Activated naive CD8-positive, alpha-beta T cell treated with anti-CD3 and anti-CD28 coated beads, Interleukin-2, amount 50 U/mL, for 24 hours (primary cell): ENCODE data around the gene MBNL2.

Source experiments
- ATAC-seq: fragments of 150-1000 bp; cut with Tn5 transposase; one replicate; pipeline ENCODE4 v1.10.0; 2021
- DNase-seq: peaks from one replicate; pipeline ENCODE4 v3.0.0; 2021
- H3K27ac Mint-ChIP-seq: one replicate; pipeline ENCODE4 v1.8.0; 2021; ENCODE audit warnings: mild to moderate bottlenecking, mixed read lengths
- H3K27me3 Mint-ChIP-seq: one replicate; pipeline ENCODE4 v1.8.0; 2021; ENCODE audit warnings: mixed read lengths
- H3K36me3 Mint-ChIP-seq: one replicate; pipeline ENCODE4 v1.8.0; 2021; ENCODE audit warnings: low read depth, mixed read lengths
- H3K4me1 Mint-ChIP-seq: one replicate; pipeline ENCODE4 v1.8.0; 2021; ENCODE audit warnings: mixed read lengths
- H3K4me3 Mint-ChIP-seq: one replicate; pipeline ENCODE4 v1.8.0; 2021; ENCODE audit warnings: mild to moderate bottlenecking, moderate library complexity, mixed read lengths
- H3K9me3 Mint-ChIP-seq: one replicate; pipeline ENCODE4 v1.8.0; 2021; ENCODE audit warnings: mixed read lengths

The MBNL2 gene

DNA sequence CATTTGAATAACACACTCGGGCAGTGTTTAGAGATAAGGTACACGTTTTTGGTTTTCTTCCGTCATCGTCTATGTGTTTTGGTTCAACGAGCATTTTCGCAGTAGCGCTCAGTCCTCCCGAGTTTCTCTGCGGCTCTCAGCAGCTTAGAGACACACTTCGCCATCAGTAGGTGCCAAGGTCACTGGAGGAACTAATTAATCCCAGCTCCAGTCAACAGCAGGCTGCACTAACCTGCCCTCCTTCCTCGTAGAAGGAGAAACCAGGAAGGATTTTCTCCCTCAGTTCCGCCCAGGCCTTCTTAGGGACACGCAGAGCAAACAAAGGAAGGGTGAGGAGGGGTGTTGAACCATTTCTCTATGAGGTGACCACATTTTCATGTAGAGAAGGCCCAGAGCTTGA is 12.6 kb downstream of the MBNL2 start:
- Mint-ChIP-seq H3K27ac (no peak overlapping the region), H3K4me1 (peaks cover 29% of the 10 kb centered on the region), H3K27me3 (no peaks in the 10 kb centered on the region), H3K36me3 (peaks cover 8% of the 10 kb centered on the region), H3K4me3 (no peak overlapping the region), H3K9me3 (no peaks in the 10 kb centered on the region)
- no peak for ATAC-seq
- no peak for DNase-seq

- H3K4me3 Mint-ChIP-seq: no peak overlapping the region
- H3K27ac Mint-ChIP-seq: no peak overlapping the region
- peaks cover 8% of the 10 kb centered on the region for H3K36me3 Mint-ChIP-seq
- ATAC-seq (no peak), DNase-seq (no peak)
- H3K27me3 Mint-ChIP-seq: no peaks in the 10 kb centered on the region
- no peaks in the 10 kb centered on the region for H3K9me3 Mint-ChIP-seq
- H3K4me1 Mint-ChIP-seq: peaks cover 34% of the 10 kb centered on the region
Measured at GRCh38 chr13:97235549-97236231, 13.6 kb downstream of the MBNL2 start.

DNA sequence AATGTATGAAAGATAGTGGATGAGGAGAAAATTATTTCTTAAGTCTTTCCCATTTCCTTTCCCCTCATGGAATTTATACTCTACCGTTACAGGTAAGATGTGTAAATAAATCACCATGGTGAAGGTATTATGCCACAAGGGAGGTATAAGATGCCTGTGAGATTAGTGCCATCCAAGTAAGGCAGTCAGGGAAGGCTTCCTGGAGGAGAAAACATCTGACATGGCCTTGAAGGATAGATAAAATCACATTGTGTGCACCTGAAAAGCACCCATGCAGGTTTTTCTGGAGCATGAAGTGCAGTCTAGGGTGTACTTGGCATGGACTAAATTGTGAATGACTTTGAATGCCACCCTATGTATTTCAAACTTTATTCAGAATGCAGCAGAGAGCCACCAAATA is 15.3 kb downstream of the MBNL2 start:
- ATAC-seq (no peak), DNase-seq (no peak)
- Mint-ChIP-seq H3K9me3 (no peaks in the 10 kb centered on the region), H3K27ac (peak overlapping the region; percentile 69), H3K4me3 (no peak overlapping the region), H3K4me1 (peaks cover 37% of the 10 kb centered on the region), H3K36me3 (peaks cover 5% of the 10 kb centered on the region), H3K27me3 (no peaks in the 10 kb centered on the region)

- Mint-ChIP-seq H3K9me3 (no peaks in the 10 kb centered on the region), H3K36me3 (peaks cover 5% of the 10 kb centered on the region), H3K27me3 (no peaks in the 10 kb centered on the region), H3K27ac (peak overlapping the region; percentile 32), H3K4me3 (peak overlapping the region; percentile 15), H3K4me1 (peaks cover 35% of the 10 kb centered on the region)
- DNase-seq (no peak), ATAC-seq (peak; percentile 72)
Measured at GRCh38 chr13:97238432-97238831, 16.3 kb downstream of the MBNL2 start.

- Mint-ChIP-seq H3K9me3 (no peaks in the 10 kb centered on the region), H3K27me3 (no peaks in the 10 kb centered on the region), H3K4me1 (peaks cover 34% of the 10 kb centered on the region), H3K4me3 (peak overlapping the region; percentile 15), H3K27ac (peak overlapping the region; percentile 32), H3K36me3 (peaks cover 5% of the 10 kb centered on the region)
- DNase-seq: no peak
- ATAC-seq: no peak
Measured at GRCh38 chr13:97238883-97239282, 16.8 kb downstream of the MBNL2 start.

DNA sequence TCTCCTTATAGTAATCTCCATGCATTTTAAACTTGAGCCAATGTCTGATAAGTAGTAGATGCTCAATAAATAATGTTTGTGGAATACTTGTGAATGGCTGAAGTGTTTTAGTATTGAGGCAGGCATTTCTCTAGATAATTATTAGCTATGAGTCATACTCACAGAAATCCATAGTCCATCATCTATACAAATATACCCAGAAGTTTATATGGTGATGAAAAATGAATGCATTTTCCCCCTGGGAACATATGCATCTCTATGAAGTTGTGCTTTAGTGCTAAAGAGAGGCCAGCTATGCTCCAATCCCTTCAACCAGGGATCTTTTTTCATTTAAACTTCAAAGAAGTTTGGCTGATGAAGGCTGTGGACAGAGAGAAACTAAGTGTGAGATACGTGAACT is 17.2 kb downstream of the MBNL2 start:
- Mint-ChIP-seq H3K4me3 (no peak overlapping the region), H3K36me3 (peaks cover 5% of the 10 kb centered on the region), H3K27ac (no peak overlapping the region), H3K27me3 (no peaks in the 10 kb centered on the region), H3K4me1 (peaks cover 36% of the 10 kb centered on the region), H3K9me3 (no peaks in the 10 kb centered on the region)
- no peak for ATAC-seq
- DNase-seq: no peak

- peaks cover 36% of the 10 kb centered on the region for H3K4me1 Mint-ChIP-seq
- peaks cover 2% of the 10 kb centered on the region for H3K36me3 Mint-ChIP-seq
- H3K4me3 Mint-ChIP-seq: no peak overlapping the region
- DNase-seq (no peak), ATAC-seq (no peak)
- no peak overlapping the region for H3K27ac Mint-ChIP-seq
- H3K9me3 Mint-ChIP-seq: no peaks in the 10 kb centered on the region
- H3K27me3 Mint-ChIP-seq: no peaks in the 10 kb centered on the region
Measured at GRCh38 chr13:97239943-97240787, 18.0 kb downstream of the MBNL2 start.

DNA sequence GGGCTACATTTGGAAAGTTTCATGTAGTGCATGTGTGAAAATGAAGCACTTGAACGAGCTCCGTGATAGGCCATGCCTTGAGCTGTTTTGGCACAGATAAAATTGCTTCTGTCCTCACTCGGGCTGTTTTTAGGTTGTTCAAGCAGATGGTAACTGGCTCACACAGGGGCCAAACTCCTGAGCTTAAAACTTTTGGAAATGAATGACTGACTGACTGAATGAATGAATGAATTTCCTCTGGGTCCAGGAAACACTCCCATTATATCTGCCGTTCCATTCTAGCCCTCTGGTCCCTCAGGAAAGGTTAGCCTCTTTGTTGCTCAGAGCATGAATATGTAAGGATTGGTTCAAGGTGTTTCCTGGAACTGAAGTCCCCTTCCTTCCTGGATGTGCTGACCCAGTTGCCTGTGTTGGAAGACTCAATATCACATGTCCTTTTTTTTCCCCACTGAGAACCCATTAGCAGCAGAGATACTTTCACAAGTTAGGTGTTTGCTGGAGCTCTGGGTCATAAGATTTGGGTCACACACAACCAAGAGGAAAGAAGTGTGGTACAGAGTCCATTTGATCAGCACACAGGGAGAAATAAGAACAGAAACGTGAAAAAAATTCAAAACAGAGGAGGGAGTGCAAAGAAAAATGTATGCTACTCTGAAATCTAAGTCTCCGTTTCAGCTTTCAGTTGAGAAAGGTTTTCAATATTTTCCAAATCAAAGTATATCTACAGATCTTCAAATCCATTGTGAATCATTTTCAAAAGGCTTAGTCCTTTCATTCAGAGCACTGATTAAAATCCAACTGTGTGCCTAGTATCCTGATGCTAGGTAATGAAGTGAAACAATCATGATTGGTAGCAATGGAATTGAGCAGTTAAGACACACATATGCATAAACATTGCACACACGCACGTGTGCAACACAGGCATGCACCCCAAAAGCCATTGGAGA is 18.9 kb downstream of the MBNL2 start:
- Mint-ChIP-seq H3K9me3 (no peaks in the 10 kb centered on the region), H3K4me1 (peaks cover 36% of the 10 kb centered on the region), H3K36me3 (peaks cover 2% of the 10 kb centered on the region), H3K27ac (no peak overlapping the region), H3K4me3 (no peak overlapping the region), H3K27me3 (no peaks in the 10 kb centered on the region)
- ATAC-seq (no peak), DNase-seq (no peak)

DNA sequence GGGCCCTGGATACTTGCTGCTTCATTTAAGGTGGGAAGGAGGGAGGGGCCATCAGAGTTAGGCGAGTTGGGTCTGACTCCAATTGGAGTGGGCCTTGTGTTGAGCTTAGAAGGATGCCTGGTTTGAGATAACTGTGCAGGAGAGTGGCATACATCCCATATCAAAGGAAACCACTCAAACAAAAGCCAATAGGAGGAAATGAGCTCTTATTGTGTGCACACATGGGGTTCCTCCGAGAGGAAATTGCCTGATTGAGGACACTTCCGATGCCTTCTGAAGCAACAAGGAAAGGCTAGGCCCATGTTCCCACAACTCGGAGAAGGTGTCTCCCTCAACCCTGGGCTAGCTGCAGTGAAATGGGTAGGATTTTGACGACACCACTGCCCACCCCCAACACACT is 19.6 kb downstream of the MBNL2 start:
- no peaks in the 10 kb centered on the region for H3K9me3 Mint-ChIP-seq
- ATAC-seq (no peak), DNase-seq (no peak)
- no peaks in the 10 kb centered on the region for H3K27me3 Mint-ChIP-seq
- no peak overlapping the region for H3K27ac Mint-ChIP-seq
- peaks cover 2% of the 10 kb centered on the region for H3K36me3 Mint-ChIP-seq
- peaks cover 34% of the 10 kb centered on the region for H3K4me1 Mint-ChIP-seq
- H3K4me3 Mint-ChIP-seq: no peak overlapping the region

DNA sequence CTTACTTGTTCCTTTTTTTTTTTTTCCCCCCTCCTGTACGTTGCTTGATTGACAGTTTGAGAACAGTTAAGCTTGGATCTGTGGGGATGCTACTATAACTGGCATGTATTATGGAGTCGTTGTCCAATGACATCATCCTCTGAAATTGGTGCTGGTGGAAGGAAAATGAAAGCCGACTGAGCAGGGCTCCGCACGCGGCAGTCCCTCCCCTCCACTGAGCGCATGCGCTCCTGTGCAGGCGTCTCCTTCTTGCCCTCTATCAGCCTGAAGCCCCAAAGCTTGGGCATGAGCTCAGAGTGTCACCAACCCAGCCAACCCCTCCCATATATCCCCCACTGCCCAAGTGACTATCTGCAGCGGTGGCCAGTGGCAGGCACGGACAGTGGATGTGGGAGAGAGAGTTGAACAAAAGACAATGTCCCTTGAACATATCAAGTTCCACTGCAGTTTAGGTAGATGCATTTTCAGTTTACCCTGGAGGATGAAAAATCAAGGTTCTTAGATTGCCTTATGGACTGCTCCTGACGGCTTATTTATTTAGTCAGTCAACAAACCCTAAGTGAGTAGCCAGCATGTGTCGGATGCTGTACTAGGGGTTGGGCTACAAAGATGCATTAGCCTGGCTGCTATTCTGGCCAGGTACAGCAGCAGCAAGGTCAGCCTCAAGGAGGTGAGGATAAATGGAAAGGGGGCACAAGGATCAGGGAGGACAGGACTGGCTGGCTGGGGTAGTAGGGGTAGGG is 20.8 kb downstream of the MBNL2 start:
- no peak overlapping the region for H3K27ac Mint-ChIP-seq
- ATAC-seq: no peak
- peaks cover 27% of the 10 kb centered on the region for H3K4me1 Mint-ChIP-seq
- H3K9me3 Mint-ChIP-seq: no peaks in the 10 kb centered on the region
- no peaks in the 10 kb centered on the region for H3K36me3 Mint-ChIP-seq
- H3K27me3 Mint-ChIP-seq: no peaks in the 10 kb centered on the region
- no peak for DNase-seq
- H3K4me3 Mint-ChIP-seq: no peak overlapping the region

- no peaks in the 10 kb centered on the region for H3K36me3 Mint-ChIP-seq
Measured at GRCh38 chr13:97243915-97244781, 22.0 kb downstream of the MBNL2 start.

DNA sequence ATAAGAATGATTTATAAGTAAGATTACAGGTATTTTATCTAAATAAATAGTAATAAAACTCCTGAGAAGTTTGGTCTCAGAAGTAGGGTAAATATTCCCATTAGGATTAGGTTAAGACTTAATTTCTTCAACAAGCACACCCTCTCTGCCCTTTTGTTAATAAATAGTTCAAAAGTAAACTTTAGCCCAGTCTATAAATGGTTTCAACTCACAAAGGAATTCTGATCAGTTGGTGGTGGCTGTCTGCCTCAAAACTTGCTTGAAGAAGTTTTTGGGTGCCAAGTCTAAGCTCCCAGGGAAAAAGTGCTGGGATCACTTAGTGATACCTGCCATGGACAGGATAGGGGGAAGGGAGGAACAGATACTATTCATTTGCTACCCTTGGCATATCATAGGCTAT is 22.9 kb downstream of the MBNL2 start:
- H3K27me3 Mint-ChIP-seq: no peaks in the 10 kb centered on the region
- H3K36me3 Mint-ChIP-seq: no peaks in the 10 kb centered on the region
- no peak overlapping the region for H3K4me3 Mint-ChIP-seq
- ATAC-seq (no peak), DNase-seq (no peak)
- no peak overlapping the region for H3K27ac Mint-ChIP-seq
- H3K4me1 Mint-ChIP-seq: peaks cover 22% of the 10 kb centered on the region
- no peaks in the 10 kb centered on the region for H3K9me3 Mint-ChIP-seq

More at GRCh38 chr13:97243915-97244781, 22.0 kb downstream of the MBNL2 start:
- Mint-ChIP-seq H3K9me3 (no peaks in the 10 kb centered on the region), H3K4me3 (no peak overlapping the region), H3K27ac (no peak overlapping the region), H3K4me1 (peaks cover 16% of the 10 kb centered on the region), H3K27me3 (no peaks in the 10 kb centered on the region)
- ATAC-seq (no peak), DNase-seq (no peak)

DNA sequence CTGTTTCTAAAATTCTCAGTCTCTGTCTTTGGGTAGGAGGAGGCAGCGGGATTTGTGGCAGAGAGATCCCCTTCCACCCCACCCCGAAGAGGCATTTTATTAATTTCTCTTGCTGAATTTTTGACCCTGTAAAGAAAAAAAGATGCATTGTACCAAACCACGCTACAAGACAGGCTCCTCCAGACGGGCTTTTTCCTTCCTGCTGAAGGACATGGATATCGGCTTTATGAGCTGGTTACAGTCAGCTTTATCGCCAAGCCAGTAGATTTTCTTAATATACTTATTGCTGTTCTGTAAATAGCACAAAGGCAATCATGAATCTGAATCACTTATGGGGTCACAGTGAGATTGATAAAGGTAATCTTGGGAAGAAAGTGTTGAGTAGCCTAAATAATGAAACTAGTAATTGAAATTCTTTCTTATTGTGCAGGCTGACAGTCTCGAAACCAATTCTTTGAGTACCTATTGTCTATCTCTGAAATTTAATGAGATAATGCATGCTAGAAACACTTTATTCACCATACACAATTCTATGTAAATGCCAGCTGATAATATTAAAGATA is 24.5 kb downstream of the MBNL2 start:
- H3K4me3 Mint-ChIP-seq: no peak overlapping the region
- H3K36me3 Mint-ChIP-seq: no peaks in the 10 kb centered on the region
- H3K4me1 Mint-ChIP-seq: peaks cover 22% of the 10 kb centered on the region
- H3K27ac Mint-ChIP-seq: no peak overlapping the region
- no peaks in the 10 kb centered on the region for H3K27me3 Mint-ChIP-seq
- ATAC-seq (no peak), DNase-seq (no peak)
- H3K9me3 Mint-ChIP-seq: no peaks in the 10 kb centered on the region
